OCI-LY3 (cell line): Measurements from ENCODE around the gene CALM3.

ENCODE experiments used
- H2AFZ ChIP-seq: fragments of 200-600, 300-600 bp; shearing (Covaris generic); 2 replicates; pipeline ENCODE4 v1.6.0; 2014; ENCODE audit warnings: antibody characterized with exemption, low read depth, low read length
- H3K27ac ChIP-seq: fragments of 200-600, 300-600 bp; sonication (generic); 2 replicates; pipeline ENCODE4 v1.5.1; 2014; ENCODE audit warnings: mild to moderate bottlenecking, low read length, moderate library complexity, mixed read lengths
- H3K27me3 ChIP-seq: fragments of 200-600, 300-600 bp; sonication (generic); 2 replicates; pipeline ENCODE4 v1.6.1; 2014; ENCODE audit warnings: low read depth, low read length, mixed read lengths
- H3K36me3 ChIP-seq: fragments of 200-600, 300-600 bp; sonication (generic); replicated peaks from 2 replicates; pipeline ENCODE3; 2014; ENCODE audit warnings: low read depth, low read length, mixed read lengths
- H3K4me1 ChIP-seq: fragments of 300-600, 200-600 bp; sonication (generic); 2 replicates; pipeline ENCODE4 v1.6.1; 2014; ENCODE audit warnings: low read length, mixed read lengths
- H3K4me2 ChIP-seq: fragments of 200-600, 300-600 bp; sonication (generic); 2 replicates; pipeline ENCODE4 v1.6.1; 2014; ENCODE audit warnings: low read length, mixed read lengths
- H3K4me3 ChIP-seq: fragments of 300-600, 200-600 bp; sonication (generic); 2 replicates; pipeline ENCODE4 v1.5.1; 2014; ENCODE audit warnings: antibody characterized with exemption, mild to moderate bottlenecking, low read length, moderate library complexity
- H3K79me2 ChIP-seq: fragments of 300-600, 200-600 bp; shearing (Covaris generic); 2 replicates; pipeline ENCODE4 v1.6.1; 2014; ENCODE audit warnings: mild to moderate bottlenecking, low read length, mixed read lengths
- H3K9ac ChIP-seq: fragments of 300-600, 200-600 bp; shearing (Covaris generic); 2 replicates; pipeline ENCODE4 v1.6.0; 2014; ENCODE audit warnings: mild to moderate bottlenecking, low read length, moderate library complexity
- H3K9me3 ChIP-seq: fragments of 200-600, 300-600 bp; shearing (Covaris generic); 2 replicates; pipeline ENCODE4 v1.6.1; 2014; ENCODE audit warnings: low read length, mixed read lengths; ENCODE audit not compliant: insufficient read depth
- H4K20me1 ChIP-seq: fragments of 200-600, 300-600 bp; sonication (generic); 2 replicates; pipeline ENCODE4 v1.6.1; 2016; ENCODE audit warnings: low read length, mixed read lengths; ENCODE audit not compliant: insufficient read depth
- EZH2phosphoT487 ChIP-seq: fragments of 200-600 bp; shearing (Covaris generic); IDR thresholded peaks from 2 replicates; pipeline ENCODE4 v1.6.1; 2018; ENCODE audit warnings: antibody characterized with exemption, mixed run types, low read depth
- TF ChIP-seq, protein P1 (sequence below): fragments of 200-600, 300-600 bp; sonication (generic); IDR thresholded peaks from 2 replicates; pipeline ENCODE4 v1.5.1; 2014; ENCODE audit warnings: antibody characterized with exemption, low read length, low read depth

Gene CALM3

DNA sequence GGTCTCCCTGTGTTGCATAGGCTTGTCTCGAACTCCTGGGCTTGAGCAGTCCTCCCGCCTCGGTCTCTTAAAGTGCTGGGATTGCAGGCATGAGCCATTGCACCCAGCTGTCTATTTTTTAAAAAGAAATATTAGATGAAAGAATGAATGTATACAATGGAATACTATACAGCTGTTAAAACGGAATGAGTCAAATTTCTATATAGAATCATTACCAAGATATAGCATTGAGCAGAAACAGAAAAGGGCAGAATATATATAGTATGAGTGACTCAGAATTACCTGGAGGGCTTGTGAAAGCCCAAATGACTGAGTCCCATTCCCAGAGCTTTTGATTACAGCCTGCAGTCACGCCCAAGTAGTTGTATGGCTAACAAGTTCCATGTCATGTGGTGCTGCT lies 55.4 kb downstream of the CALM3 start:
- Histone ChIP-seq H3K36me3 (no peaks in the 10 kb centered on the region), H3K9ac (no peak overlapping the region), H3K27me3 (peaks cover 15% of the 10 kb centered on the region), H3K4me1 (peaks cover 18% of the 10 kb centered on the region), H4K20me1 (no peaks in the 10 kb centered on the region), H3K4me2 (no peak overlapping the region), H3K4me3 (no peak overlapping the region), H3K79me2 (no peaks in the 10 kb centered on the region), H3K27ac (no peak overlapping the region), H2AFZ (no peak overlapping the region), H3K9me3 (no peaks in the 10 kb centered on the region)
- TF ChIP-seq EZH2phosphoT487, result no peak
- TF ChIP-seq, protein P1, sequence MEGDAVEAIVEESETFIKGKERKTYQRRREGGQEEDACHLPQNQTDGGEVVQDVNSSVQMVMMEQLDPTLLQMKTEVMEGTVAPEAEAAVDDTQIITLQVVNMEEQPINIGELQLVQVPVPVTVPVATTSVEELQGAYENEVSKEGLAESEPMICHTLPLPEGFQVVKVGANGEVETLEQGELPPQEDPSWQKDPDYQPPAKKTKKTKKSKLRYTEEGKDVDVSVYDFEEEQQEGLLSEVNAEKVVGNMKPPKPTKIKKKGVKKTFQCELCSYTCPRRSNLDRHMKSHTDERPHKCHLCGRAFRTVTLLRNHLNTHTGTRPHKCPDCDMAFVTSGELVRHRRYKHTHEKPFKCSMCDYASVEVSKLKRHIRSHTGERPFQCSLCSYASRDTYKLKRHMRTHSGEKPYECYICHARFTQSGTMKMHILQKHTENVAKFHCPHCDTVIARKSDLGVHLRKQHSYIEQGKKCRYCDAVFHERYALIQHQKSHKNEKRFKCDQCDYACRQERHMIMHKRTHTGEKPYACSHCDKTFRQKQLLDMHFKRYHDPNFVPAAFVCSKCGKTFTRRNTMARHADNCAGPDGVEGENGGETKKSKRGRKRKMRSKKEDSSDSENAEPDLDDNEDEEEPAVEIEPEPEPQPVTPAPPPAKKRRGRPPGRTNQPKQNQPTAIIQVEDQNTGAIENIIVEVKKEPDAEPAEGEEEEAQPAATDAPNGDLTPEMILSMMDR, result no peak

DNA sequence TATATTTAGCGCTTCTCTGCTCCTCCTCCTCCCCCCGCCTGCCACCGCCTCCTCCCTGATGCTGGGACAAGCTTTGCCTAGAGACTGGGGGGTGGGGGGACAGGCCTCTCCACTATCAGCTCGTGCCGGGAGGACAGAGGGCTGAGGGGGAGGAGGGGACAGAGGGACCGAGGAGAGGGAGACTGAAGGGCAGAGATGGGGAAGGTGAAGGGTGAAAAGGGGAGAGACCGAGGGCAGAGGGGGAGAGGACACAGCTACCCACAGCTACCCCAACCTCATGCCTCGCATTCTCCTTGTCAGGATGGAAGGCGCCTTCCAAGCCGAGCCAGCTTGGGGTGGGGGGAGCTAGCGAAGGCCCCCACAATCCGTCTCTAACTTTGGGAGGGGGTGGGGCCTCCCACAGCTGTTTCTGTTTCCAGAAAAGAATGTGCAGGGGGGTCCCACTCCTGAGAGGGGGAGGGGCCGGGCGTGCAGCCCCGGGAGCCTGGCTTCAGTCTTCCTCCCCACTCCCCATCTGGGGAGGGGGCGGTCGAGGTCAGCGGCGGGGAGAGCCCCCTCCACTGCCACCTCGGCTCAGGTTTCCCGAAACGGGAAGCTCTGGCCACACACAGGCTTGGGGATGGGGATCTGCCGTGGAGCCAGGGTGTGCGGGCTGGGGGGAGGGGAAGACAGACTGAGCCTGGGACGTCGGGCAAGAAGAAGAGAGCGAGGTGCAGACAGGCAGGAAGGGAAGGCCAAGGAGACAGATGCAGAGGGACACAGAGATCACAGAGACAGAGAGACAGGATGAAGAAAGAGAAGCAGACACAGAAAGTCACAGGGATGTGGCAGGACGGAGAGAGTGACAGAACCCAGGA lies 58.2 kb downstream of the CALM3 start:
- TF ChIP-seq EZH2phosphoT487, result no peak
- TF ChIP-seq, protein P1, result no peak
- H3K27me3 ChIP-seq, result peaks cover 16% of the 10 kb centered on the region
- peak overlapping the region; percentile 92 for H3K4me2 ChIP-seq
- peak overlapping the region; percentile 33 for H3K9ac ChIP-seq
- peaks cover 24% of the 10 kb centered on the region for H3K4me1 ChIP-seq
- H2AFZ ChIP-seq, result 0 out of 2 replicates have a peak overlapping the region, but pooled peaks have one; percentile 7
- H4K20me1 ChIP-seq, result no peaks in the 10 kb centered on the region
- no peaks in the 10 kb centered on the region for H3K9me3 ChIP-seq
- no peak overlapping the region for H3K27ac ChIP-seq
- no peaks in the 10 kb centered on the region for H3K79me2 ChIP-seq
- H3K4me3 ChIP-seq, result peak overlapping the region; percentile 78
- H3K36me3 ChIP-seq, result no peaks in the 10 kb centered on the region

DNA sequence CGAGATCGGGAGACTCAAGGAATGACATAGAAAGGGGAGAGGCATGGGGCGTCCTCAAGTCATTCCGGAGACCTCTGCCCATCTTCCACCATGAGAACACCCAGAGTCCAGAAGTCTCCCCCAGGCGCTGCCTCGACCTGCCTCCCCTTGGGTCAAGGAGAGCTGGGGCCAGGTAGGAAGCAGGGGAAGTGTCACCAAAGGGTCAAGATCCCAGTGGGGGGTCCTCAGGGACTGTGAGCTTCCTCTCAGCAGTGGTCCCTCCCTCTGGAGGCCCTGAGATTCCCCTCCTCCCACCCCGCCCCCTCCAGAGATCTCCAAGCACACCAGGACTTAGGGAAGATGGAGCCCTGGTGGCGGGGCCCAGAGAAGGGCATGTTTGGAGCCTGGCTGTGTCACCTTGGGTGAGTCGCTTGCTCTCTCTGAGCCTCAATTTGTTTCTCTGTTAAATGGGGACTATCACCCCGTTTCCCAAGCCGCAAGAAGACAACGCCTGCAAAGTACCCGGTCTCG lies 58.9 kb downstream of the CALM3 start:
- peak overlapping the region; percentile 92 for H3K4me2 ChIP-seq
- no peaks in the 10 kb centered on the region for H3K9me3 ChIP-seq
- H3K27me3 ChIP-seq, result peaks cover 18% of the 10 kb centered on the region
- H3K79me2 ChIP-seq, result no peaks in the 10 kb centered on the region
- H3K36me3 ChIP-seq, result no peaks in the 10 kb centered on the region
- peak overlapping the region; percentile 33 for H3K9ac ChIP-seq
- no peak for TF ChIP-seq EZH2phosphoT487
- TF ChIP-seq, protein P1, result no peak
- no peaks in the 10 kb centered on the region for H4K20me1 ChIP-seq
- H3K4me3 ChIP-seq, result peak overlapping the region; percentile 78
- H2AFZ ChIP-seq, result no peak overlapping the region
- H3K4me1 ChIP-seq, result peaks cover 24% of the 10 kb centered on the region
- no peak overlapping the region for H3K27ac ChIP-seq
